GM13977 (cell line): ENCODE data around the gene FER1L5.

Experiments used
- DNase-seq: peaks from one replicate; pipeline ENCODE4 v3.0.0; 2012; ENCODE audit warnings: low spot score
- CTCF ChIP-seq: IDR thresholded peaks from 2 replicates; pipeline ENCODE4 v1.5.1; 2012; ENCODE audit warnings: mild to moderate bottlenecking, control low read depth; ENCODE audit not compliant: insufficient read depth; ENCODE audit errors: extremely low read depth, missing control alignments
- in situ Hi-C: fragments of 300-500 bp; cut with MboI; formaldehyde crosslinking; loops from one replicate; pipeline ENCODE4 v1.12.0; 2022; ENCODE audit warnings: low sequenced_read_pairs, low pct_unique_long_range_greater_than_20kb, mixed read lengths, inconsistent platforms; ENCODE audit not compliant: unreplicated experiment

The FER1L5 gene

GRCh38 chr2:96685577-96686459, 43.3 kb downstream of the FER1L5 start:
- in situ Hi-C loops, result no loop called here
- DNase-seq, result no peak
- TF ChIP-seq CTCF, result no peak

- no peak for TF ChIP-seq CTCF
- in situ Hi-C loops, result no loop called here
- DNase-seq, result no peak
Measured at GRCh38 chr2:96687266-96687665, 44.7 kb downstream of the FER1L5 start.

GRCh38 chr2:96687711-96688640, 45.4 kb downstream of the FER1L5 start:
- DNase-seq, result no peak
- in situ Hi-C loops, result no loop called here
- TF ChIP-seq CTCF, result no peak

GRCh38 chr2:96688649-96689430, 46.3 kb downstream of the FER1L5 start:
- no peak for DNase-seq
- TF ChIP-seq CTCF, result no peak
- in situ Hi-C loops, result no loop called here

- no peak for DNase-seq
- in situ Hi-C loops, result no loop called here
- TF ChIP-seq CTCF, result no peak
Measured at GRCh38 chr2:96689431-96689991, 46.9 kb downstream of the FER1L5 start.
